DMS153 treated with DMSO at 0.1 percent for 48 hours (cell line): ENCODE results near the gene KIF25.
"Not testable (repeated sequence)": the region's sequence is repeated elsewhere in the genome, so short reads cannot be mapped to it uniquely, and the experiment has no call there.

Experiments
- DNase-seq: peaks from one replicate; lab custom pipeline; 2025; ENCODE audit not compliant: unreplicated experiment; lab: John Stamatoyannopoulos, UW

The KIF25 gene

GRCh38 chr6:168063431-168063830, 66.0 kb downstream of the KIF25 start:
- DNase-seq, result no peak

DNA sequence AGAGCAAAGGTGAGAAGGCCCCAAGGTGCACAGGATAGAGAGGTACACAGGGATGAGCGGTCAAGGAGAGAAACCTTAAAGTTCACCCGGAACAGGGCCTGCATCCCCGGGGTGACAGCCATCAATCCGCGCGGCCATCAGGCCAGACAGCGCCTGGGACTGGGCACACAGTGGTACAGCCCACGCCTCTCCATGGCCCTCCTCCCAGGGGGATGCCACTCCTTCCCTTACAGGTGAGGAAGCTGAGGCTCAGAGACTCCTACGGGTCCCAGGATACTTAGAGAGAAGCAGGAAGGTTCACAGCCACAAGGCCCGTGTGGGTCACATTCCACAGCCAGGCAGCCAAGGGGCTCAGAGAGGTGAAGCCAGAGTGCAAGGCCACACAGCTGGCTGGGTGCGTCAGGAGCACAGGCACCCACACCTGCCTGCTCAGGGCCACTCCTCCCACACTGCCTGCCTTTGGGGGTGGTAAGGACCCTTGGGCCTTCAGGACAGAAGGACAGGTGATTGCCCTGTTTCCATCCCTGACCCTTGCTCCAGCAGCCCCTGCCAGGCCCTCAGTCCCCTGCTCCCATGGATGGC, 66.8 kb downstream of the KIF25 start:
- DNase-seq, result no peak

DNA sequence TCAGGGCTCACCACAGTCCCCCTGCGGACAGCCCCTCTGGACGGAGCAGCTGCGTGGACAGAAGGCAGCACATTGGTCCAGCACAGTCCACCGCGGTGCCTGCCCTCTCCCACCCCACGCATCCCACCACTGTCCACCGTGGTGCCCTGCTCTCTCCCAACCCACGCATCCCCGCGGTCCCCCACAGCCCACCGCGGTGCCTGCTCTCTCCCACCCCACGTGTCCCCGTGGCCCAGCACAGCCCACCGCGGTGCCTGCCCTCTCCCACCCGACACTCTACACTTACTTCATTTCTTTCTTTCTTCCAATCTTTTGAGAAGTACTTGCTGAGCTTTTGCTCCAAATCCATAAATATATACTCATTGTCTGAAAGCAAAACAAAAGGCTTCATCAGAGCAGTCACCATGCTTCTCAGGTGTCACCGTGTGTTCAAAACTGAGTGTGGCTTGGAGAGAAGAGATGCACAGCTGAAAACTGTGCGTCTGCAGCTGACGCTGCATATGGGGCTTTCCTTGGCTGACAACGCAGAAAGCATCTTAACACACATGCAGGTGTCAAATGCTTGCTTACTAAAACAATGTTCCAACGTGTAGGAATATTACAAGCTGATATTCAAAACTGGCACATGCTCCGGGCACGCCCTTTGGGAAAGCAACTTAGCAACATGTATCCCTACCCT, 69.7 kb downstream of the KIF25 start:
- DNase-seq, result no peak

DNA sequence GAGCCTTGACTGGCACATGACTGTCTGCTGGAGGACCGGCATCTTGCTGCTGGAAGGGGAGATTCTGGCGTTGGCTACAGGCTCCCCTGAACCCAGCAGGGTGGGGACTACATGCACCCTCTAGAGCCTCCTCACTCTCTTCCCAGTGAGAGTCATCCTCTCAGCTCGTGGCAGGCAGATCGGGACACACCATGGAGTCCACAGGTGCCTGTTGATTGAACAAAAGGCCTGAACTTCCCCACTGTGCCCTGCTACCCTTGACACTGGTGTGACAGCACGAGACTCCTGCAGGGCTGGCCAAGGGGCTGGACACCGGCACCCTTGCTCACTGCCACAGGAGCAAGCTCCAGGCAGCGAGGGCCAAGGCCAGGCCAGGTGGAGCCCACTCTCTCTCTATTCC, 73.3 kb downstream of the KIF25 start:
- no peak for DNase-seq

GRCh38 chr6:168071620-168072019, 74.1 kb downstream of the KIF25 start:
- DNase-seq, result no peak

DNA sequence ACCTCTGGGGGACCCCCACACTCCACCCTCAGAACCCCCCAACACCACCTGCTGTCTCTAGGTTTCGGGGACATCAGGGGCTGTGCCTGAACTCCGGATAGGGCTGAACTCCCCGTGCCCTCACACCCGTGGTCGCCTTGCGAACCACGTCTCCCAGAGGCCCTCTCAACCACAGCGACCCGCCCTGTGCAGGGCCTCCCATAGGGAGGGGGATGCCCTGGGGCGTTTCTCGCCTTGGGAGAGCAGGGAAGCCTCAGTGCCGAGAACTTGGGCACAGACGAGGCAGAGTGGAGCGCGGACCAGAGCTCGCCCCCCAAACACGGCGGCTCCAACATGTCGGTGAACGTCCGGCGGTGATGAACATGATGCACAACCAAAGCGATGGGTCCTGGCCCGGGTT, 74.8 kb downstream of the KIF25 start:
- no peak for DNase-seq

- no peak for DNase-seq
These were observed 75.3 kb downstream of the KIF25 start for GRCh38 chr6:168072730-168073129.

GRCh38 chr6:168073937-168074730, 76.7 kb downstream of the KIF25 start:
- DNase-seq, result no peak

DNA sequence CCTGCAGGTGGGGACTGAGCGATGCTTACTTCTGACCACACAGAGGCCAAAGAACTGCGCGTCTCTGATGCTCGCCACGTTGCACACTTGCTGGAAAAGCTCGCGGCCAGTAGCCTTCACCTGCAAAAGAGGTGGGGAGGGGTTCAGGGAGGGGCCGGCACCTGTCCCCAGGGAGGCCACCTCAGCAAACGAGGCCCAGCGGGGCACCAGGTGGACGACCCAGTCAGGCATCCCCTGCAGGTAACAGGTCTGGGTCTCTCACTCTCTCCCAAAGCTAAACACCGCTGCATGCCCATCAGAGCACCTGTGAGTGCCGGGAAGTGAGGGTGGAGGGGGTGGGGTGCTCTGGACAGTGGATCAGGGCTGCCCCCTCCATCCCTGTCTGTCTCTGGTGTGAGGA, 77.7 kb downstream of the KIF25 start:
- DNase-seq, result no peak

- no peak for DNase-seq
These were observed 78.3 kb downstream of the KIF25 start for GRCh38 chr6:168075787-168076202.

- not testable (repeated sequence) for DNase-seq
These were observed 79.9 kb downstream of the KIF25 start for GRCh38 chr6:168077401-168077800.

DNA sequence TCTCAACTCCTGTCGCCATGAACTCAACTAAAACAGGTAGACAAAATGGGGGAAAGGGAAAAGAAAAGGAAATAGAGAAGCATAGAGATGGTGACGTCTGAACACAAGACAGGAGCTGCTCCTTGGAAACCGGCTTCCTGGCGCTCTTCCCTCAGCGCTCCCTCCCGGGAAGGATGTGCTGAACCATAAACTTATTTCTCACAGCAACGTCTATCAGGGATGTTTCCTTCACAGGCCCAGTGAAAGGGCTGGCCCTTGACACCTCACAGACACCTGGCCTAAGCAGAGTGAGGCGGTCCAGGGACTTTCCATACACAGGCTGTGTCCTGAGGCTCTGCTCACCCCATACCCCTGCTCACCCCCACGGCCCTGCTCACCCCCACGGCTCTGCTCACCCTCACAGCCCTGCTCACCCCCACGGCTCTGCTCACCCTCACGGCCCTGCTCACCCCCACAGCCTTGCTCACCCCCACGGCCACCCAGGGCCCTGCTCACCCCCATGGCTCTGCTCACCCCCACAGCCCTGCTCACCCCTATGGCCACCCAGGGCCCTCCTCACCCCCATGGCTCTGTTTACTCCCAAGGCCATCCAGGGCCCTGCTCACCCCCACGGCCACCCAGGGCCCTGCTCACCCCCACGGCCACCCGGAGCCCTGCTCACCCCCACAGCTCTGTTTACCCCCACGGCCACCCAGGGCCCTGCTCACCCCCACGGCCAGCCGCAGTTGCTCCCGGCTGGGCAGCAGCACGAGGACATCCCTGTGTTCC, 80.9 kb downstream of the KIF25 start:
- DNase-seq, result no peak

DNA sequence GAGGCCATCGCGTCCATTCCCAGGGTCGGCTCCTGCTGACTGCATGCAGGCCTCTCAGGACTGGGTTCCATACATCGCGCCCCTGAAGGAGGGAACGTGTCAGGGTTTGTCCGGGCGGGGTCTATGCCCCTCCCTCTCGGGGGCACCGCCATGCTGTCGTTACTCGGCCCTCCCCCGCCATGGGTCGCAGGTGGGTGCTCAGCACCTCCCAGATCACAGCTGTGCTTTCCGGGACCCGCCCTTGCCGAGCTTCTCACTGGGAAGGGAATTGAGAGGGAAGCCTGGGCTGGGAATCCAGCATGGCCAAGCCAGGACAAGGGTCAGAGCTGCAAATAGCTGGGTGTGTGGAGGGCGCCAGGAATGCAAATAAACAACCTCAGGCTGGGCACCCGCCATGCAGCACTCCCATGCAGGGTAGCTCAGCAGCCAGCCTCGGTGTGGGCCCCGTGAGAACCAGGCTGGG, 81.5 kb downstream of the KIF25 start, which contains the start of gene FRMD1:
TSS of gene FRMD1 (minus strand) at position 270 of the 463 bp plus-strand sequence. CDS start at position 152, 118 bp downstream.
- DNase-seq, result no peak

- no peak for DNase-seq
These were observed 83.1 kb downstream of the KIF25 start for GRCh38 chr6:168080393-168081077.

DNA sequence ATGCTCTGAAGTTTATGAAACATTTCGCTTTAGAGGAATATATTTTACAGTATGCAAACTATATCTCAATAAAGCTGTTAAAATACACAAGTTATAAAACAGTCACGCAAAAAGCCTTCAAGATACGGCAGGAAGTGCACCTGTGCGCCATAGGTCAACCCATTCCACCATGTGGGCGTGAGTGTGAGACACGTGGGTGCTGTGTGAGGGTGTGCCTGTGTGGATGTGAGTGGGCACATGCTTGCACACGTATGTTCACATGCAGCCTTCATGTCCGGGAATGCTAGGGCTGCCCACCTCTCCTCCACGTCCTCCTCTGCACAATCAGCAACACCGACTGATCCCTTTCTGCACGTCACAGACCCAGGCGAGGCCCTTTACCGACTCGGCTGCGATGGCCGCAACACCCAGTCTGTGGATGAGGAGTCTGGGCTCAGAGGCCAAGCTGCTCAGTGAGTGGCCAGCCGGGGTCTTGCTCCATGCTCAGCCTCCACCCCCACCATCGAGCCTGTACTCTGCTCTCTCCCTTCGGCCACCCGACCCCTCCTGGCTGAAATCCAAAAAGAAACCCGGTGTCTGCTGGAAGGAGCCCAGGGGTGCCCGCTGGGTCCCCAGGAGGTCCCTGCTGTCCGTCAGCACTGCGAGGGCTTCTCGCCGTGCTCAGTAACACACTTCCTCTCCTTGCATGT, 84.5 kb downstream of the KIF25 start:
- DNase-seq, result no peak

DNA sequence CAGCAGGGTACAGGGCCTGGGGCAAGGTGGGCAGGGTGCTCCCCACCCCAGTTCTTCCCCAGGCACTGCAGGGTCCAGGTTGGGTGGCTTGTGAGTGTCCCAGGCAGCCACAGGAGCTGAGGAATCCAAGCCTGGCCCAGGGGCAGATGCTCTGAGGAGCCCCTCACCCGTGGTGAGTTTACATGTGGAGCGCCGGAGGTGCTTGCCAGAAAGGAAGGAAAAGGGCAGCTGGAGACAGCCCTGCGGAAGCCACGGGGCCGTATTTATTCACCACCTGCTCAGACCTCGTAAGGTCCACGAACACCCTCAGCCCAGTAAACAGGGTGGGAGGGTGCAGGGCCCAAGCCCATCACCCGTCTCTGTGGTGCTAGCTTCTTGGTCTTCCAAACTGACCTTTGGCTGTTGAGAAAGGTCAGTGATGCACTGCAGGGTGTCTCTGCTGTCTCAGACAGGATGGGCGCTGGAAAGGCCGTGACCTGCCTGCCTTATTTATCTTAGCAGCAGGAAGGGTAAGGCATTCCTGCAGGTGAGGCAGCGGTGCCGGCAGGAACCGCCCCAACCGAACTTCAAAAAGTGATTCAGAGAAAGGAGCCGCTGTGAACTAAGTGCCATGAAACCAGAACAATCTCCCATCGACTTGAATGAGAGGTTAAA, 85.5 kb downstream of the KIF25 start:
- DNase-seq, result no peak

GRCh38 chr6:168083514-168083885, 86.0 kb downstream of the KIF25 start:
- no peak for DNase-seq

GRCh38 chr6:168084465-168085160, 87.1 kb downstream of the KIF25 start:
- DNase-seq, result no peak

DNA sequence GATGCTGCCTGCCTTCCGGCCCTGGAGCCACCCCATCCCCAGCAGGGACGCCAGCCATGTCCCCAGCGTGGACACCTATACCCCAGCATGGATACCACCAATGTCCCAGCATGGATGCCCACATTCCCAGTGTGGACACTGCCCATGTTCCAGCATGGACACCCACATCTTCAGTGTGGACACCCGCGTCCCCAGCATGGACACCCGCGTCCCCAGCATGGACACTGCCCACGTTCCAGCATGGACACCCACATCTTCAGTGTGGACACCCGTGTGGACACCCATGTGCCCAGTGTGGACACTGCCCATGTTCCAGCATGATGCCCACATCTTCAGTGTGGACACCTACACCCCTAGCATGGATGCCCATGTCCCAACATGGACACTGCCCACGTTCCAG, 88.6 kb downstream of the KIF25 start:
- DNase-seq, result no peak
